Panc1 (cell line): Measurements from ENCODE around the gene LOXL3.

Experiments used
- POLR2AphosphoS5 ChIP-seq: IDR thresholded peaks from 2 replicates; pipeline ENCODE4 v1.6.1; 2012; ENCODE audit warnings: mild to moderate bottlenecking, low read depth, low read length, moderate library complexity
- TF ChIP-seq, protein P1 (sequence below): fragments of 450-650 bp; IDR thresholded peaks from 2 replicates; pipeline ENCODE4 v1.5.1; 2017; ENCODE audit warnings: mild to moderate bottlenecking

DNA sequence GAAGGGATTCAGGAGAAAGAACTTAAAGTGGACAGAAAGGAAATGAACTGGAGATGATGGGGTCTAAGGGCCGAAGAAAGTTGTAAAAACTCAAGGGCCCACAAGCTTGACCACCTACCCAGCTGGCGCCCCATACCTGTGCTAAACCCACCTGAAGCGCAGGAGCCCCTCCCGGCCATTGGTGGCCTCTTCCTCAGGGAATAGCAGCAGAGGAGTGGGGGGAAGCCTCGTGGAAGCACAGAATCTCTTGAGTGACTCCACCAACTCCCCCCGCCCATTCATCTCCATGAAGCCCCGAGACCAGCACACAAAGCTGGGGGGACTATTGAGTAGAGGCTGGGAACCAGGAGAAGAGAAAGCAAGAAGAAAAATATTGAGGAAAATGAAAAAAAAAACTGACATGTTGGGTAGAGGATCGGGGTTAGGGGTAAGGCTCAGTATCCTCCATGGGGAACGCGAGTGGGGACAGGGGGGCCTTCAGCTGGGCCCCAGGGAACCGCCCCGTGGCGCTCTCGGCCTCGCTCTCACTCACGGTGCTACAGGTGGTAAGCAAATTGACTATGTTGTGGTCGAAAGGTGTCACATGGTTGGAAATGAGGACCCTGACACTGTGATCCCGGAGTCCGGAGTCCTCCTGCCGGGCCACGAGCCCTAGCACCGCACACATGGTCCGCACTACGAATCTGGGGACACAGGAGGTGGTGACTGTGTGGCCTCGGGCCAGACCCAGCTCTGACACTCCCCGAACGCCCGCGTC lies 25.0 kb downstream of the LOXL3 start:
- TF ChIP-seq, protein P1, sequence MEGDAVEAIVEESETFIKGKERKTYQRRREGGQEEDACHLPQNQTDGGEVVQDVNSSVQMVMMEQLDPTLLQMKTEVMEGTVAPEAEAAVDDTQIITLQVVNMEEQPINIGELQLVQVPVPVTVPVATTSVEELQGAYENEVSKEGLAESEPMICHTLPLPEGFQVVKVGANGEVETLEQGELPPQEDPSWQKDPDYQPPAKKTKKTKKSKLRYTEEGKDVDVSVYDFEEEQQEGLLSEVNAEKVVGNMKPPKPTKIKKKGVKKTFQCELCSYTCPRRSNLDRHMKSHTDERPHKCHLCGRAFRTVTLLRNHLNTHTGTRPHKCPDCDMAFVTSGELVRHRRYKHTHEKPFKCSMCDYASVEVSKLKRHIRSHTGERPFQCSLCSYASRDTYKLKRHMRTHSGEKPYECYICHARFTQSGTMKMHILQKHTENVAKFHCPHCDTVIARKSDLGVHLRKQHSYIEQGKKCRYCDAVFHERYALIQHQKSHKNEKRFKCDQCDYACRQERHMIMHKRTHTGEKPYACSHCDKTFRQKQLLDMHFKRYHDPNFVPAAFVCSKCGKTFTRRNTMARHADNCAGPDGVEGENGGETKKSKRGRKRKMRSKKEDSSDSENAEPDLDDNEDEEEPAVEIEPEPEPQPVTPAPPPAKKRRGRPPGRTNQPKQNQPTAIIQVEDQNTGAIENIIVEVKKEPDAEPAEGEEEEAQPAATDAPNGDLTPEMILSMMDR = no peak
- no peak for TF ChIP-seq POLR2AphosphoS5
